PC-9 (cell line): Measurements from ENCODE around the gene VTA1. TPM values are rescaled to one million over a fixed set of nuclear protein-coding genes. Genes with fewer than 3 reads are reported as not detected.

Source experiments
- BruUV-seq: library from RNA; stranded (reverse); fragments of 400-500 nt; replicated peaks from 2 replicates; lab custom pipeline; 2021; lab: Mats Ljungman, UMichigan
- CTCF ChIA-PET: fragments of 300-600 bp; sonication (Branson Sonifier 250); formaldehyde crosslinking; loops from one replicate; lab custom pipeline; 2022; ENCODE audit warnings: antibody characterized with exemption; lab: Charles Lee
- POLR2A ChIA-PET: fragments of 300-600 bp; sonication (Branson Sonifier 250); formaldehyde crosslinking; loops from one replicate; lab custom pipeline; 2022; ENCODE audit warnings: antibody characterized with exemption; ENCODE audit not compliant: unreplicated experiment; lab: Charles Lee
- DNase-seq, 2 experiments: peaks; one replicate each; pipeline versions ENCODE4 v3.0.0 to v3.0.0-alpha.2; 2015 to 2022; ENCODE audit warnings: mixed read lengths in 1 of 2
- H2AFZ ChIP-seq: fragments of 200-600 bp; sonication (generic); 2 replicates; pipeline ENCODE4 v1.8.1; 2017; ENCODE audit warnings: antibody characterized with exemption
- H3F3A ChIP-seq: fragments of 200-600 bp; sonication (generic); 2 replicates; pipeline ENCODE4 v1.8.1; 2017; ENCODE audit warnings: antibody characterized with exemption, mild to moderate bottlenecking, low read depth; ENCODE audit not compliant: insufficient read depth
- H3K27ac ChIP-seq: fragments of 200-600 bp; sonication (generic); 2 replicates; pipeline ENCODE4 v1.6.1; 2016; ENCODE audit warnings: mixed run types
- H3K27me3 ChIP-seq: fragments of 200-600 bp; sonication (generic); 2 replicates; pipeline ENCODE4 v1.6.1; 2016; ENCODE audit warnings: low read depth, mixed run types; ENCODE audit not compliant: insufficient read depth
- H3K36me3 ChIP-seq: fragments of 200-600 bp; sonication (generic); 2 replicates; pipeline ENCODE4 v1.6.1; 2016; ENCODE audit warnings: low read depth, mixed run types
- H3K4me1 ChIP-seq: fragments of 200-600 bp; sonication (generic); replicated peaks from 2 replicates; pipeline ENCODE4 v1.6.1; 2016; ENCODE audit warnings: mixed run types; ENCODE audit not compliant: insufficient read depth
- H3K4me2 ChIP-seq: fragments of 200-600 bp; sonication (generic); 2 replicates; pipeline ENCODE4 v1.6.1; 2017; ENCODE audit warnings: mixed run types
- H3K4me3 ChIP-seq: fragments of 200-600 bp; sonication (generic); 2 replicates; pipeline ENCODE4 v1.6.1; 2016; ENCODE audit warnings: mixed run types
- H3K79me2 ChIP-seq: fragments of 200-600 bp; sonication (generic); 2 replicates; pipeline ENCODE4 v1.6.1; 2017; ENCODE audit warnings: low read depth, mixed run types
- H3K9me2 ChIP-seq: fragments of 200-600 bp; sonication (generic); 2 replicates; pipeline ENCODE4 v1.8.1; 2017; ENCODE audit warnings: mild to moderate bottlenecking; ENCODE audit not compliant: insufficient read depth
- H3K9me3 ChIP-seq: fragments of 200-600 bp; sonication (generic); 2 replicates; pipeline ENCODE4 v1.8.1; 2016; ENCODE audit warnings: low read depth; ENCODE audit not compliant: insufficient read depth
- H4K20me1 ChIP-seq: fragments of 200-600 bp; sonication (generic); 2 replicates; pipeline ENCODE4 v1.8.1; 2017; ENCODE audit not compliant: insufficient read depth
- EZH2 ChIP-seq: fragments of 200-600 bp; sonication (generic); IDR thresholded peaks from 2 replicates; pipeline ENCODE4 v1.8.0; 2017; ENCODE audit warnings: antibody characterized with exemption, low read depth
- intact Hi-C: fragments of 100-400 bp; cut with micrococcal nuclease; formaldehyde crosslinking; loops from one replicate; pipeline ENCODE4 v1.10.0; 2022; ENCODE audit not compliant: unreplicated experiment
- total RNA-seq: library from RNA; stranded (reverse); gene quantifications from 2 replicates; pipeline ENCODE4 v1.2.3, GENCODE V29; 2021
- TF ChIP-seq, protein P1 (sequence below): fragments of 200-600 bp; sonication (generic); conservative IDR thresholded peaks from 2 replicates; pipeline ENCODE4 v1.6.1; 2017; ENCODE audit warnings: mixed run types, antibody characterized with exemption, mild to moderate bottlenecking, moderate library complexity

VTA1 gene
- total RNA-seq, 1 experiment from 2014 or later = 52.0 TPM

DNA sequence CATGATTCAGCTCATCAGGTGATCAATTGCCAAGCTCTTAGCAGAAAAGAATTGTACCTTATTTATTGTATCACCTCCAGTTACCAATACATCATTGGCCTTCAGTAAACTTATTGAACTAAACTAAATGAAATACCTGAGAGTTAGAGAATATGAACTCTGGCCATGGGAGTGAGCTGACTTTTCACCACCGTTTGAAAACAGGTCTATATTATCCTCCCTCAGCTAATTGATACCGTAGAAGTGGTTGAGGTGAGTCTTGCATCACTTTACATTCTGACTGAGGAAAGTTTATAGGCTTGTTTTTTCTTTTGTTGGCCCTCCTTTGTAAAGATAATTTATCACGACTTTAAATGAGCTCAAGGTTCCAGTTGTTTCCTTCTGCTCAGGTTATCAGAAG is 102.2 kb downstream of the VTA1 start:
- H4K20me1 ChIP-seq = no peaks in the 10 kb centered on the region
- TF ChIP-seq, protein P1, sequence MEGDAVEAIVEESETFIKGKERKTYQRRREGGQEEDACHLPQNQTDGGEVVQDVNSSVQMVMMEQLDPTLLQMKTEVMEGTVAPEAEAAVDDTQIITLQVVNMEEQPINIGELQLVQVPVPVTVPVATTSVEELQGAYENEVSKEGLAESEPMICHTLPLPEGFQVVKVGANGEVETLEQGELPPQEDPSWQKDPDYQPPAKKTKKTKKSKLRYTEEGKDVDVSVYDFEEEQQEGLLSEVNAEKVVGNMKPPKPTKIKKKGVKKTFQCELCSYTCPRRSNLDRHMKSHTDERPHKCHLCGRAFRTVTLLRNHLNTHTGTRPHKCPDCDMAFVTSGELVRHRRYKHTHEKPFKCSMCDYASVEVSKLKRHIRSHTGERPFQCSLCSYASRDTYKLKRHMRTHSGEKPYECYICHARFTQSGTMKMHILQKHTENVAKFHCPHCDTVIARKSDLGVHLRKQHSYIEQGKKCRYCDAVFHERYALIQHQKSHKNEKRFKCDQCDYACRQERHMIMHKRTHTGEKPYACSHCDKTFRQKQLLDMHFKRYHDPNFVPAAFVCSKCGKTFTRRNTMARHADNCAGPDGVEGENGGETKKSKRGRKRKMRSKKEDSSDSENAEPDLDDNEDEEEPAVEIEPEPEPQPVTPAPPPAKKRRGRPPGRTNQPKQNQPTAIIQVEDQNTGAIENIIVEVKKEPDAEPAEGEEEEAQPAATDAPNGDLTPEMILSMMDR = no peak
- TF ChIP-seq EZH2 = no peak
- no peak for DNase-seq
- CTCF ChIA-PET = no interaction called here
- H3F3A ChIP-seq = no peaks in the 10 kb centered on the region
- H3K36me3 ChIP-seq = no peaks in the 10 kb centered on the region
- H3K79me2 ChIP-seq = no peaks in the 10 kb centered on the region
- no peaks in the 10 kb centered on the region for H3K9me2 ChIP-seq
- POLR2A ChIA-PET = no interaction called here
- H3K27me3 ChIP-seq = no peaks in the 10 kb centered on the region
- BruUV-seq = no TSS peak
- H3K4me3 ChIP-seq = no peak overlapping the region
- intact Hi-C loops = no loop called here
- no peak overlapping the region for H3K4me2 ChIP-seq
- no peaks in the 10 kb centered on the region for H3K4me1 ChIP-seq
- H3K9me3 ChIP-seq = no peaks in the 10 kb centered on the region
- no peak overlapping the region for H2AFZ ChIP-seq
- H3K27ac ChIP-seq = no peak overlapping the region

DNA sequence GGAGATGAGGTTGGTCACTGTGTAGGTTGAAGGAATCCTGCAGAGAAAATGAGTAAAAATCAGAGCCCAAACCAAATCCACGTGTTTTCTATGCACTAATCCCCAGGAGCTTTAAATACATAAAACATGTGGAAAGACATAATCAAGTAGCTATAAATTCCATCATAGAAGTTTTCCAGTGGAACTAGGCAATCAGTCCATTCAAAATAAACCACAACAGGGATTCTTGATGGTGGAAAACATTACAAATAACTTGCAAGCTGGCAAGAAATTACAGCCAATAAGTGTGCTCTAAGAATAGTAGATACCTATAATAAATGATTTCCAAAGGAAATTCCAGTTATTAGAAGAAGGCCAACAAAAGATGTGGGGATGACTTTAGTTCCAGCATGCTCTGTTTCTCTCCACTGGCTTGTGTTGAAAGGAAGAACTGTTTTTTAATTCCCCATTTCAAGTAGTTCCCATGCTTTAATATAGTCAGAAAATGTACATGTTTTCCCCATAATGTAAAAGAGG is 104.9 kb downstream of the VTA1 start:
- BruUV-seq = no TSS peak
- Histone ChIP-seq H3F3A (no peaks in the 10 kb centered on the region), H3K27me3 (no peaks in the 10 kb centered on the region), H3K4me1 (no peaks in the 10 kb centered on the region), H2AFZ (no peak overlapping the region), H3K9me2 (no peaks in the 10 kb centered on the region), H3K36me3 (no peaks in the 10 kb centered on the region), H3K4me3 (no peak overlapping the region), H4K20me1 (no peaks in the 10 kb centered on the region), H3K27ac (no peak overlapping the region), H3K4me2 (no peak overlapping the region), H3K79me2 (no peaks in the 10 kb centered on the region), H3K9me3 (no peaks in the 10 kb centered on the region)
- TF ChIP-seq, protein P1 = no peak
- no peak for TF ChIP-seq EZH2
- no peak for DNase-seq
- ChIA-PET CTCF (no interaction called here), POLR2A (no interaction called here)
- intact Hi-C loops = no loop called here

DNA sequence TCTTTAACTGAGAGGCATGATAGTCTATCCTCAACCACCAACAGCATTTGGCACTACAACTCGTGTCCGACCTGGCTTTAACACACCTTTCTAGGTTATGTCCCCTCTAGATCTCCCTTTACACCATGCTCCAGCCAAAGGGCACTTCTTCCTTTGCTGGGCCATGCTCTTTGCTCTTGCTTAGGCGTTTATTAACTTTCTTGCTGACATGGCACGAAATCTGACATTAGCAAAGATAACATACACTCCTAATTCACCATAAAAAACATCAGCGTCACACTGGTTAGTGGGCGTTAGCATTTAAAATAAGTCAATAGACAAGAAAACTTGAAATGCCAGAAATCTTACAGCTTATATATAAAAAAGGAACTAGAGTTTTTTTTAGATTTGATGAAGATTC is 107.5 kb downstream of the VTA1 start:
- Histone ChIP-seq H4K20me1 (no peaks in the 10 kb centered on the region), H3K4me3 (no peak overlapping the region), H3K79me2 (no peaks in the 10 kb centered on the region), H3F3A (no peaks in the 10 kb centered on the region), H3K36me3 (no peaks in the 10 kb centered on the region), H3K4me2 (no peak overlapping the region), H2AFZ (no peak overlapping the region), H3K9me2 (no peaks in the 10 kb centered on the region), H3K9me3 (no peaks in the 10 kb centered on the region; the same call in 1 of the 2 replicates), H3K27ac (no peak overlapping the region), H3K4me1 (no peaks in the 10 kb centered on the region), H3K27me3 (no peaks in the 10 kb centered on the region)
- TF ChIP-seq EZH2 = no peak
- TF ChIP-seq, protein P1 = no peak
- BruUV-seq = no TSS peak
- ChIA-PET POLR2A (no interaction called here), CTCF (interaction anchor here (0.8 kb wide), 1 partner anchor 14 kb away, joined by 4 read pairs; no protein-coding TSS in a partner anchor)
- intact Hi-C loops = no loop called here
- no peak for DNase-seq
